Bronchial epithelial cell (primary cell): ENCODE measurements around the gene ANKRD39. TPM values are rescaled to one million over a fixed set of nuclear protein-coding genes. Genes with fewer than 3 reads are reported as not detected.

Source experiments
- DNase-seq: peaks from one replicate; pipeline ENCODE4 v3.0.0-alpha.2; 2010; ENCODE audit warnings: low read depth
- FAIRE-seq: peaks from 2 replicates; lab custom pipeline; 2011; peaks lifted over from hg19 to GRCh38; lab: Jason Lieb, UNC
- H3K27me3 ChIP-seq: 2 replicates; pipeline ENCODE4 v1.5.1; 2011; ENCODE audit warnings: low read length; ENCODE audit not compliant: control insufficient read depth, insufficient read depth
- H3K36me3 ChIP-seq: 2 replicates; pipeline ENCODE4 v1.5.1; 2011; ENCODE audit warnings: low read length; ENCODE audit not compliant: control insufficient read depth, insufficient read depth
- H3K4me3 ChIP-seq: 2 replicates; pipeline ENCODE4 v1.5.1; 2011; ENCODE audit warnings: mild to moderate bottlenecking, low read depth, low read length, control low read depth
- total RNA-seq: library from RNA; depleted of rRNA; stranded (reverse); fragments of >200 nt; gene quantifications from 2 replicates; pipeline ENCODE4 v1.2.1, GENCODE V29; 2014
- TF ChIP-seq, protein P1 (sequence below): IDR thresholded peaks from 2 replicates; pipeline ENCODE4 v1.5.1; 2011; ENCODE audit warnings: mild to moderate bottlenecking, moderate library complexity, low read length, control low read depth, inconsistent platforms; ENCODE audit not compliant: insufficient read depth, severe bottlenecking

ANKRD39 gene
- total RNA-seq, 1 donor from 2014 or later = 8.2 TPM

DNA sequence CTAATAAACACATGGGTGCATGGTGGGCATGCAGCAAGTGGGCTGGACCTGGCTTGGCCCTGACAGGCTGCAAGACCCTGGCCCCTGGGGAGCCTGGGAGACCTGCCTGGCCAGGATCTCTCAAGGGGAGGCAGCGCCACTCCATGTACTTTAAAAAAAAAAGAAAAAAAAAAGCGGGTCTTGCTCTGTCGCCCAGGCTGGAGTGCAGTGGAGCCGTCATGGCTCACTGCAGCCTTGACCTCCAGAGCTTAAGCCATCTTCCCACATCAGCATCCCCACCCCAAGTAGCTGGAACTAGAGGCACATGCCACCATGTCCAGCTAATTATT, 41.6 kb upstream of the ANKRD39 start:
- FAIRE-seq = no peak
- Histone ChIP-seq H3K4me3 (no peak overlapping the region), H3K27me3 (no peaks in the 10 kb centered on the region), H3K36me3 (no peaks in the 10 kb centered on the region)
- TF ChIP-seq, protein P1, sequence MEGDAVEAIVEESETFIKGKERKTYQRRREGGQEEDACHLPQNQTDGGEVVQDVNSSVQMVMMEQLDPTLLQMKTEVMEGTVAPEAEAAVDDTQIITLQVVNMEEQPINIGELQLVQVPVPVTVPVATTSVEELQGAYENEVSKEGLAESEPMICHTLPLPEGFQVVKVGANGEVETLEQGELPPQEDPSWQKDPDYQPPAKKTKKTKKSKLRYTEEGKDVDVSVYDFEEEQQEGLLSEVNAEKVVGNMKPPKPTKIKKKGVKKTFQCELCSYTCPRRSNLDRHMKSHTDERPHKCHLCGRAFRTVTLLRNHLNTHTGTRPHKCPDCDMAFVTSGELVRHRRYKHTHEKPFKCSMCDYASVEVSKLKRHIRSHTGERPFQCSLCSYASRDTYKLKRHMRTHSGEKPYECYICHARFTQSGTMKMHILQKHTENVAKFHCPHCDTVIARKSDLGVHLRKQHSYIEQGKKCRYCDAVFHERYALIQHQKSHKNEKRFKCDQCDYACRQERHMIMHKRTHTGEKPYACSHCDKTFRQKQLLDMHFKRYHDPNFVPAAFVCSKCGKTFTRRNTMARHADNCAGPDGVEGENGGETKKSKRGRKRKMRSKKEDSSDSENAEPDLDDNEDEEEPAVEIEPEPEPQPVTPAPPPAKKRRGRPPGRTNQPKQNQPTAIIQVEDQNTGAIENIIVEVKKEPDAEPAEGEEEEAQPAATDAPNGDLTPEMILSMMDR = no peak
- DNase-seq = no peak

DNA sequence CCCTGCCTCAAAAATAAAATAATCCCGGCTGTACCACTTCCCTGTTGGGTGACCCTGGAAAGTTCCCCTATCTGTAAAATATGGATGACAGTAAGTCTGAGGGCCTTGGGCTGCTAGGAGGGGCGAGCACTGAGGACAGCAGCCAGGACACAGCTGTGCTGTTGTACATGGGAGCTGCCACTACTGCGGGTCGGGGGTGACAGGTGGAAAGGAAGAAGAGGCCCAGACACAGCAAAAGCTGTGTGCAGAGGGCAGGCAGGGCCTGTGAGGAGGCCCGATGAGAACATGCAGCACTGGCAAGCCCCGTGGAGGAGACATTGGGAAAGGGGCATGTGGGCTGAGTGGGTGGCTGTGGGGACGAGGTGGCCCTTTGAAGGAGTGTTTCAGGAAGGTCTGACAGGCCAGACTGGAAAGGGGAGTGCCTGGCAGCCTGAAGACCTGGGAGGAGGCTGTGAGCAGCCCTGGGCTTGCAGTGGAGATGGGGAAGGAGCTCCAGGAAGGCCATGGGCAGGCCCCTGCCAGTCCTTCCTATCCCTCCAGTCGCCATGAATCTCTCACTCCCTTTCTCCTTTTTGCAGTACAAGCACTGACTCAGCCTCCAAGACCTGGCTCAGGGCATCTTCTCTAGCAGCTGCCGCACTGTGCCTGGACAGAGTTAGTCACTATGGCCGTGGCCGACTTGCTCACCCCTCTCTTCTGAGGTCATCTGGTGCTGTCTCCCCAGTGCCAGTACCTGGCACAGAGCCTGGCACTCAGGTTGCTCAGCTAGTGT, 41.0 kb upstream of the ANKRD39 start:
- Histone ChIP-seq H3K27me3 (no peaks in the 10 kb centered on the region), H3K36me3 (no peaks in the 10 kb centered on the region), H3K4me3 (no peak overlapping the region)
- TF ChIP-seq, protein P1 = no peak
- FAIRE-seq (peak; percentile 95), DNase-seq (peak; percentile 87)

DNA sequence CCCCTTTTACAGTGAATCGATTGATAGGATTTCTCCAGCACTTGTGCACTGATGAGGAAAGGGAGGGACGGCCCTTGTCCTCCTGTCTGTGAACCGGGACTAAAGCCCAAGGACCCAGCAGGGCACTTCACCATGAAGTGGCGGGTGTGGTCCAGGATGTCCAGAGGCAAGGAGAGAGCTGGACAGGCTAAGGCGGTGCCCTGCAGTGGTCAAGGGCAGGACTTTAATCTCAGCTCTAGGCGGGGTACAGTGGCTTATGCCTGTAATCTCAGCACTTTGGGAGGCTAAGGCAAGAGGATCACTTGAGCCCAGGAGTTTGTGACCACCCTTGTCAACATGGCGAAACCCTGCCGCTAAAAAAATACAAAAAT, 40.3 kb upstream of the ANKRD39 start:
- Histone ChIP-seq H3K4me3 (no peak overlapping the region), H3K36me3 (no peaks in the 10 kb centered on the region), H3K27me3 (no peaks in the 10 kb centered on the region)
- no peak for FAIRE-seq
- DNase-seq = no peak
- TF ChIP-seq, protein P1 = no peak

DNA sequence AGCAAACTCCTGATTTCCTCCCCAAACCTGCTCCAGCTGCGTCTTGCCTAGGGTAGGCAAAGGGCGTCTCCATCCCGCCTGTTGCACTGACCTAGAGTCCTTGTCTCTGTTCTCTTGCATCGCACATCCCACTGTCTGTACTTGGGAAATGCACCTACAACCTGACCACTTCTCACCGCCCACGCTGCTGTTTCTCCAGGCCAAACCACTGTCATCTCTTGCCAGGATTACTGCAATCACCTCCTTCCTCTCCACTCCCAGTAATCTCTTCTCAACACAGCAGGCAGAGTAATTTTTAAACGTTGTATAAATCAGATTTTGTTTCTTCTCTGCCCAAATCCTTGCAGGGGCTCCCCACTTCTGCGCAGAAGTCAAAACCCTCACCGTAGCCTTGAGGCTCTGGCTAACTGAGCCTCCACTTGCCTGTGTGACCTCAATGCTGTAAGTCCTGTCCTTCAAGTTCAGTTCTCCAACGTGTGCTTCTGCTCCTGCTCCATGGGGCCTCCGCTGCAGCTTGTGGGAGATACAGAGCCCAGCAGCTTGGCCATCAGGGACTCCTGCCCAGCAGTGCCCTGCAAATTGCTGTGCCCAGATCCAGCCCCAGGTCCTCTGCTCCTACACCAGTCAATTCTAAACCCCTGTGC, 39.8 kb upstream of the ANKRD39 start:
- H3K27me3 ChIP-seq = no peaks in the 10 kb centered on the region
- DNase-seq (peak; percentile 57), FAIRE-seq (no peak)
- no peak overlapping the region for H3K4me3 ChIP-seq
- H3K36me3 ChIP-seq = no peaks in the 10 kb centered on the region
- TF ChIP-seq, protein P1 = no peak

DNA sequence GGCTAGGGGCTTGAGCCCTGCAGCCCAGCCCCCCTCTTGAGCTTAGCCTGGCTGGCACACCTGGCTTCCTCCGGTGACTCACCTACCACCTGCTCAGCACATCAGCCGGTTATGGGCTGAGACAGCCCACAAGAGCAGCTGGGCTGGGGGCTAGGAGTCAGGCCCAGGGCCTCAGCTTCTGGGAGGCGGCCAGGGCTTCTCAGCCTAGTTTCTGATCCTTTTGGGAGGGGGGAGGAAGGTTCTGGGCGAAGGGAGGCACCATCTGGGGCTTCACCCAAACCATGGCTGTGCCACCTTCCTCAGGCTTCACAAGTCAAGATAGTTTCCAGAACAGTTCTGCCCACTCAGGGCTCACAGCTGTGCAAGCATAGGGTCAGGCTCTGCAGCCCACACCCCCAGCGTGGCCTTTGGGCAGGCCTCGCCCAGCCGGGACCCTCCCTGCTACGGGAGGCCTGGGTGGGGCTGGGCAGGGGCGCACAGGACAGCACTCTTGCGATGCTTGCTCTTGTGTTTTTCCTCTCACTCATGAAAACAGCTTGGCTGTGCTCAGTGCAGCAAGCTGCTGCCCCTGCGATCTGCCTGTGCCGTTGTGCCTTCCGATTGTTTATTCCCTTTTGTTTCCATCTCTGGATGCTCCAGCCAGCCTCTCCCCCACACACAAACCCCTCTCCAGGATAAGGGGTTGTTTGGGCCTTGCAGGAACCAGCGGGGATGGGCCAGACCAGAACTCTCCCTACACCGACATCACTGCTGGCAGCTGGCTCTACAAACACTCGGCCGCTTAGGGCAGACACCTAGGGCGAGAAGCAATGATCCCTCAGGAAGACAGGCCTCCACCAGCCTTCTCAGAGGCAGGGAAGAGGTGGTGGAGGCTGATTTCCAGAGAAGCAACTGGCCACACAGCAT, 38.2 kb upstream of the ANKRD39 start:
- FAIRE-seq (no peak), DNase-seq (peak; percentile 68)
- no peaks in the 10 kb centered on the region for H3K36me3 ChIP-seq
- no peaks in the 10 kb centered on the region for H3K27me3 ChIP-seq
- no peak overlapping the region for H3K4me3 ChIP-seq
- TF ChIP-seq, protein P1 = no peak
